ENCODE measurements around the gene ITGB6. TPM values are rescaled to one million over a fixed set of nuclear protein-coding genes. Genes with fewer than 3 reads are reported as not detected.
"Not testable (repeated sequence)": the region's sequence is repeated elsewhere in the genome, so short reads cannot be mapped to it uniquely, and the experiment has no call there.

Gene ITGB6
- total and polyA plus RNA-seq, 4 experiments from 2014 or later: not detected

DNA sequence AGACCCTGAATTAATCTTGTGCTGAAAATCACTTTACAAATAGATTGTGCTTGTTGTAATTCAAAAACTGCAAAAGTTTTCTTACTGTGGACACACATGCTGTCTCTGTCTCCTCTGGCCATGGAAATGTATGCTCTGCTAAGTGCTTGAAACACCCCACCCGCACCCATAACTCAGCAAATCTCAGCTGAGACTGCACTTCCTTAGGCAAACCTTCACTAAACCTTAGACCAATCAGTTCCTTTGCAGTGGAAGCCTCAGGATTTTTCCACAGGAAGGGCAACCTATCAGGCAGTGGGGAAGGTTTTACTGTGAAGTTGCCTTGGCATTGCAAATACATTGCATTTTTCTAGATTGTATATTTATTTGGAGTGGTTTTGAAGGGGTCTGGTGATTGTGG lies 75.5 kb downstream of the ITGB6 start:
- Histone ChIP-seq H3K4me1 (ENCODE audit: insufficient read depth, low read length) (no peaks in the 10 kb centered on the region), H3K27me3 (ENCODE audit: insufficient read depth, low read length) (no peaks in the 10 kb centered on the region), H3K27ac (ENCODE audit: low read depth, low read length) (no peak overlapping the region), H3K9me3 (ENCODE audit: control insufficient read depth in 1 of 2, low read length in 2 of 2) (no peaks in the 10 kb centered on the region), H3K4me3 (ENCODE audit: low read length in 2 of 2) (no peak overlapping the region), H3K36me3 (ENCODE audit: insufficient read depth, low read length) (no peaks in the 10 kb centered on the region)
- ChIA-PET CTCF (ENCODE audit: partially characterized antibody) (no interaction called here), POLR2A (ENCODE audit: partially characterized antibody) (no interaction called here)
- no peaks in the 10 kb centered on the region for H3K36me3 Mint-ChIP-seq
- intact Hi-C loops (cut with micrococcal nuclease): no loop called here
- peaks cover 0 to 4% (median 0%) of the 10 kb centered on the region in 4 donors for H3K4me1 Mint-ChIP-seq
- H3K27ac Mint-ChIP-seq: no peak overlapping the region
- H3K4me3 Mint-ChIP-seq: no peak overlapping the region
- H3K9me3 Mint-ChIP-seq: peaks cover 0 to 3% (median 0%) of the 10 kb centered on the region in 8 donors
- DNase-seq: no peak
- H3K27me3 Mint-ChIP-seq: peaks cover 8 to 20% of the 10 kb centered on the region in 2 donors

DNA sequence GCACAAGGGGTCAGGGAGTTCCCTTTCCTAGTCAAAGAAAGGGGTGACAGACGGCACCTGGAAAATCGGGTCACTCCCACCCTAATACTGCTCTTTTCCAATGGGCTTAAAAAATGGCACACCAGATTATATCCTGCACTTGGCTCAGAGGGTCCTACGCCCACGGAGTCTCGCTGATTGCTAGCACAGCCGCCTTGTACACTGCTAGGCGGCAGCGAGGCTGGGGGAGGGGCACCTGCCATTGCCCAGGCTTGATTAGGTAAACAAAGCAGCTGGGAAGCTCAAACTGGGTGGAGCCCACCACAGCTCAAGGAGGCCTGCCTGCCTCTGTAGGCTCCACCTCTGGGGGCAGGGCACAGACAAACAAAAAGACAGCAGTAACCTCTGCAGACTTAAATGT lies 85.4 kb downstream of the ITGB6 start:
- H3K4me1 ChIP-seq (ENCODE audit: insufficient read depth, low read length); CTCF ChIA-PET (ENCODE audit: partially characterized antibody); H3K27me3 ChIP-seq (ENCODE audit: insufficient read depth, low read length); H3K36me3 ChIP-seq (ENCODE audit: insufficient read depth, low read length); H3K4me1 Mint-ChIP-seq; H3K36me3 Mint-ChIP-seq; intact Hi-C loops (cut with micrococcal nuclease); DNase-seq; H3K4me3 Mint-ChIP-seq; H3K9me3 Mint-ChIP-seq; H3K27ac Mint-ChIP-seq; H3K4me3 ChIP-seq (ENCODE audit: low read length in 2 of 2); H3K9me3 ChIP-seq (ENCODE audit: control insufficient read depth in 1 of 2, low read length in 2 of 2); POLR2A ChIA-PET (ENCODE audit: partially characterized antibody); H3K27ac ChIP-seq (ENCODE audit: low read depth, low read length): not testable (repeated sequence)
- H3K27me3 Mint-ChIP-seq: peaks cover 12 to 13% of the 10 kb centered on the region in 2 donors

DNA sequence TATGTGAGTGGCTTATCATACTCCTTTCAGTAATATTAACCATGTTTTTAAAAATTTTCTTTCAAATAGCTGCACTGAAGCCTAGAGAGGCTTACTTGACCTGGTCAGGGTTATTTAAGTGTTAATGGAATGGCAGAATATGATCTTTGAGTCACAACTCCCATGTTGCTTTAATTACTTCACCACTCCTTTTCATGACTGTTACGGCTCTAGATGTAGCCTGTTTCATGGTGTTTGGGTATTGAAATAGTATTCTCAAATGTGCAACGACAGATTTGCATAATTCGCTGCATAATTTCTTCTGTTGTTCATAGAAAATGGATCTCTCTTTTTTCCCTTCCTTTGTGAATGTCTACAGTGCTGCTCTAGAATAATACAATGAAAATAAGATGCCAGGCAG lies 86.1 kb downstream of the ITGB6 start:
- Mint-ChIP-seq H3K4me3 (no peak overlapping the region), H3K4me1 (no peaks in the 10 kb centered on the region), H3K27me3 (peaks cover 12 to 14% of the 10 kb centered on the region in 2 donors), H3K36me3 (no peaks in the 10 kb centered on the region), H3K9me3 (peaks cover 0 to 4% (median 0%) of the 10 kb centered on the region in 8 donors), H3K27ac (no peak overlapping the region)
- CTCF ChIA-PET (ENCODE audit: partially characterized antibody): interaction anchor here (1.5 kb wide), 1 partner anchor 950 kb away, joined by 4 read pairs; no protein-coding TSS in a partner anchor
- intact Hi-C loops (cut with micrococcal nuclease): no loop called here
- H3K9me3 ChIP-seq (ENCODE audit: control insufficient read depth in 1 of 2, low read length in 2 of 2): no peaks in the 10 kb centered on the region
- no peak overlapping the region for H3K27ac ChIP-seq (ENCODE audit: low read depth, low read length)
- no peak overlapping the region for H3K4me3 ChIP-seq (ENCODE audit: low read length in 2 of 2)
- POLR2A ChIA-PET (ENCODE audit: partially characterized antibody): no interaction called here
- no peaks in the 10 kb centered on the region for H3K4me1 ChIP-seq (ENCODE audit: insufficient read depth, low read length)
- H3K27me3 ChIP-seq (ENCODE audit: insufficient read depth, low read length): no peaks in the 10 kb centered on the region
- no peaks in the 10 kb centered on the region for H3K36me3 ChIP-seq (ENCODE audit: insufficient read depth, low read length)
- no peak for DNase-seq

DNA sequence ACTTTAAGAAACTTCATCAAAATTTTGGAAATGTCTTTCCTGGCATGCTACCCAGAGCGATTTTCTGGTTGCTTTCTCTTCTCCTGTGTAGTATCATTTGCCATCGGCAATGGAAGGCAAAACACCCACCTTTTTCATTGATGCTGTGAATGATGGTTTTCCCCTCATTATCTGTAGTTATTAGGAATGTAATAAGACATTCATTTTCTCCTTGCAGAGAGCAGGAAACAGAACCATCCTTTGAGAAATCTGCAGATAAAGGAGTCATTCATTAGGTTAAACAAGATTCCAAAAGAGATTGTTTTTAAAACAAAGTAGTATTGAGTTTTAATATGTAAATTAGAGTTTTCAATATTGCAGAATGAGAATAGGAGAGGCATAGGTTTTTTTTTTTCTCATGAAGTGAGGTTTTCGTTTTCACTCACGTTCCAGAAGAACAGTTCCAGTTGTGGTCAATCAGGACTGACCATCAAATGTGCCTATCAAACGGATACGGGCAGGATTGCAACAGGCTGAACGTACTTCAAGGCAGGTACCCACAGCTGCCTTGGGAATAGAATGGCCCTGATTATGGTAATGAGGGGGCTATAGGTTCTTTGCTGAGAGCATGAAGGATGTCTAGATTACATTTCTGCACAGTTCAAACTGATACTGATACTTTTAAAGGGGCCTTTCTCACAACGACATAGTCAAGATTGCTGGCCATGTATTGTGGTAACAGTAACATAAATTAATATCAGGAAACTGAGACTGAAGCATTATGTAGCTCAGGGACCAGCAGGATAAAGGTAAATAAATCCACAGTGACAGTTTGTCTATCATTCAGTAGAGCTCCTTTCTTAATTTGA lies 87.9 kb downstream of the ITGB6 start:
- intact Hi-C loops (cut with micrococcal nuclease): no loop called here
- H3K27ac Mint-ChIP-seq: no peak overlapping the region
- no peaks in the 10 kb centered on the region for H3K9me3 ChIP-seq (ENCODE audit: control insufficient read depth in 1 of 2, low read length in 2 of 2)
- peaks cover 12 to 14% of the 10 kb centered on the region in 2 donors for H3K27me3 Mint-ChIP-seq
- ChIA-PET POLR2A (ENCODE audit: partially characterized antibody) (no interaction called here), CTCF (ENCODE audit: partially characterized antibody) (interaction anchor here (0.9 to 6.0 kb wide), 7 partner anchors 11 to 952 kb away, joined by 3 to 64 read pairs (median 4); no protein-coding TSS in a partner anchor)
- no peak for DNase-seq
- H3K27ac ChIP-seq (ENCODE audit: low read depth, low read length): no peak overlapping the region
- H3K36me3 Mint-ChIP-seq: no peaks in the 10 kb centered on the region
- H3K27me3 ChIP-seq (ENCODE audit: insufficient read depth, low read length): no peaks in the 10 kb centered on the region
- H3K4me3 Mint-ChIP-seq: no peak overlapping the region
- no peak overlapping the region for H3K4me3 ChIP-seq (ENCODE audit: low read length in 2 of 2)
- H3K9me3 Mint-ChIP-seq: peaks cover 0 to 4% (median 0%) of the 10 kb centered on the region in 8 donors
- no peaks in the 10 kb centered on the region for H3K4me1 ChIP-seq (ENCODE audit: insufficient read depth, low read length)
- H3K36me3 ChIP-seq (ENCODE audit: insufficient read depth, low read length): no peaks in the 10 kb centered on the region
- no peaks in the 10 kb centered on the region for H3K4me1 Mint-ChIP-seq

DNA sequence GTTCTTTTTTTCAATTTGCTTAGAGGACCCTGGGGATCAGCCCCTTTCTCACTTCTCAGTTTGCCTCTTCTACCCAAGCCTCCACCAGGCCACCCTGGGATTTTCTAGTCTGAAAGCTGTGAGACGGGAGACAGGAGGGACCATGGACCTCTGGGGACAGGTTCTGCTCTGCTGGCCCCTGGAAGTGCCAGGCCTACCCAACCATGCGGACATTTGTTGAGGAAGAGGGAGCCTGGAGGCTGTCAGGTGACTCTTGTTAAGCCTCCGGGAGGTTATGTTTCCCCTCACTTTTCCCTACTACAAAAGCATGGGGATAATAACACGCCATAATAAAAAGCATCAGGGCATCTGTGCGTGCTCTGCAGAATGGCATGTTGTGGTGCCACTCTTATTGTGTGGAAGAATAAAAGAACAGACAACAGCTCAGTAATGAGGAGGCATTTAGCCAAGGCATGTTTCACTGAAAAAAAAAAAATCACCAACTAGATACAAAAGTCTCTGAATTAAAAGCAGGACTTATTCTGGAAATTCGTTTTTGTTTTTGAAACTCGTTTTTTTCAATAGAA lies 89.3 kb downstream of the ITGB6 start:
- Histone ChIP-seq H3K4me3 (ENCODE audit: low read length in 2 of 2) (no peak overlapping the region), H3K9me3 (ENCODE audit: control insufficient read depth in 1 of 2, low read length in 2 of 2) (no peaks in the 10 kb centered on the region), H3K27ac (ENCODE audit: low read depth, low read length) (no peak overlapping the region), H3K36me3 (ENCODE audit: insufficient read depth, low read length) (no peaks in the 10 kb centered on the region), H3K4me1 (ENCODE audit: insufficient read depth, low read length) (no peaks in the 10 kb centered on the region), H3K27me3 (ENCODE audit: insufficient read depth, low read length) (no peaks in the 10 kb centered on the region)
- POLR2A ChIA-PET (ENCODE audit: partially characterized antibody): interaction anchor here (0.9 kb wide), 1 partner anchor 99 kb away, joined by 4 read pairs; no protein-coding TSS in a partner anchor
- Mint-ChIP-seq H3K27ac (no peak overlapping the region), H3K36me3 (no peaks in the 10 kb centered on the region), H3K4me3 (no peak overlapping the region), H3K27me3 (peaks cover 14 to 15% of the 10 kb centered on the region in 2 donors), H3K9me3 (peaks cover 0 to 3% (median 0%) of the 10 kb centered on the region in 8 donors), H3K4me1 (no peaks in the 10 kb centered on the region)
- DNase-seq: no peak
- CTCF ChIA-PET (ENCODE audit: partially characterized antibody): interaction anchor here (0.6 to 6.0 kb wide), 17 partner anchors 10 to 953 kb away, joined by 3 to 64 read pairs (median 4); no protein-coding TSS in a partner anchor
- intact Hi-C loops (cut with micrococcal nuclease): loop anchor here (1.0 kb wide), 1 partner anchor 884 kb away; no protein-coding TSS in a partner anchor

DNA sequence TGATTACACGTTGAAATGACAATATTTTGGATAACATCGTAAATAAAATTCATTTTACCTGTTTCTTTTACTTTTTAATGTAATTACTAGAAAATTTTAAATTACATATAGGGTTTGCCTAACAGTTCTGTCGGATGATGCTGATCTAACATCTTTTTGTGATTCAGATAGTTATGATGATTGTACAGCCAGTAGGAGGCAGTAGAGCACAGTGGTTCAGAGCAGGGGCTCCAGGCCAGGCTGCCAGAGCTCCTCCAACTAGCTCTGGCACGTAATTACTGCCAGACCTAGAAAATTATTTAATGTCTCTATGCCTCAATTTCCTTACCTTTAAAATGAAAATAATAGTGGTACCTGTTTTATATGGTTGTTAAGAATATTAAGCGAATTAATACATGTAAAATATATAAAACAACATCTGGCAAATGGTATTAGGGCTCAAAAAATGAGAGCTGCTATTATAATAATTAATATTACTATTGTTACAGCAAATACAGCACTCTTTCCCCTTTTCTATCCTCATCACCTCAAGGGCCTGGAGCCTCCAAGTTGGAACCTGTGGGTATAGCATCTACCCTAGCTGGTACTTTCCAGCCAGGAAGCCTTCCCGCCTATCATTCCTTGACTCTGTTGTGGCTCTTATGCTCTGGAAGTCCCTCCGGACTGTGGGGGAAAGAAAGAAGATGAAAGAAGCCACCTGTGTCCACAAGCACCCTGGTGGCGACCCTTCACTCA lies 90.0 kb downstream of the ITGB6 start:
- Mint-ChIP-seq H3K9me3 (peaks cover 0 to 3% (median 0%) of the 10 kb centered on the region in 8 donors), H3K27me3 (peaks cover 11 to 16% of the 10 kb centered on the region in 2 donors), H3K4me3 (no peak overlapping the region), H3K27ac (no peak overlapping the region), H3K4me1 (no peaks in the 10 kb centered on the region), H3K36me3 (no peaks in the 10 kb centered on the region)
- Histone ChIP-seq H3K4me1 (ENCODE audit: insufficient read depth, low read length) (no peaks in the 10 kb centered on the region), H3K4me3 (ENCODE audit: low read length in 2 of 2) (no peak overlapping the region), H3K27me3 (ENCODE audit: insufficient read depth, low read length) (no peaks in the 10 kb centered on the region), H3K36me3 (ENCODE audit: insufficient read depth, low read length) (no peaks in the 10 kb centered on the region), H3K27ac (ENCODE audit: low read depth, low read length) (no peak overlapping the region), H3K9me3 (ENCODE audit: control insufficient read depth in 1 of 2, low read length in 2 of 2) (no peaks in the 10 kb centered on the region)
- intact Hi-C loops (cut with micrococcal nuclease): loop anchor here (1.0 to 10.0 kb wide), 2 partner anchors 884 to 1165 kb away; no protein-coding TSS in a partner anchor
- CTCF ChIA-PET (ENCODE audit: partially characterized antibody): interaction anchor here (0.6 to 6.0 kb wide), 20 partner anchors 11 to 953 kb away, joined by 3 to 64 read pairs (median 4); no protein-coding TSS in a partner anchor
- DNase-seq: peak; percentile 49 to 60 (median 55)
- POLR2A ChIA-PET (ENCODE audit: partially characterized antibody): interaction anchor here (0.9 kb wide), 1 partner anchor 100 kb away, joined by 4 read pairs; no protein-coding TSS in a partner anchor

Measured in CD4-positive, alpha-beta memory T cell (primary cell).